CD4-positive, alpha-beta T cell treated with Interleukin-6 for 4 hours (primary cell): ENCODE results near the gene EFCC1.
"Not testable (repeated sequence)": the region's sequence is repeated elsewhere in the genome, so short reads cannot be mapped to it uniquely, and the experiment has no call there.

Experiments used
- DNase-seq: peaks from one replicate; pipeline ENCODE4 v3.0.0-alpha.2; 2020; ENCODE audit warnings: mixed read lengths

EFCC1 gene

DNA sequence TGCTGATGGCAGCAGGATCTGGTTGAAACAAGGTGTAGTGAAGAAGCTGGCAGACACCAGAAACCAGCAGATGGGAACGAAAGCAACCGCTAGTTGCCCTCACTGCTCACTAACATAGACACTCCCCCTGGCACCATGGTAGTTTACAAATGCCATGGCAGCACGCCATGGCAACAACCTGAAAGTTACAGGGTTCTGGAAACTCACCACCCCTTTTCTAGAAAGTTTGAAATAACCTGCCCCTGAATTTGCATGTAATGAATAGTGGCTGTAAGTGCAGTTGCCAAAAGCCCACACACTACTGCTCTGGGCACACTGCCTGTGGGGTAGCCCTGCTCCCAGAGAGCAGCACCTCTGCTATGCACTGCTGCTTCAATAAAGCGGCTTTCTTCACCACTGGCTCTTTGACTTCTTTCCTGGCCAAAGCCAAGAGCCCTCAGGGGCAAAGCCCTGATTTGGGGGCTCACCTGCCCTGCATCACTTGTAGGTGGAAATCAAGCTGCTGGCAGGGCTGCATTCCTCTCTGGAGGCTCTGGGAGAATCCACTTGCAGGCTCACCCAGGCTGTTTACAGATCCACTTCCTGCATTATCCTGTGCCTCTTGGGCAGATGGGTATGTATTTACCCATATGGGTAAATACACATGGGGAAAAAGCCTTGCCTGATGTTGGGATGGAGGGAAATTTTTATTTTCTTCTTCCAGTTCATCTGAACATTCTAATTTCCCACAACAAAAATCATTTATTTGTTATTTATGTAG lies 57.5 kb downstream of the EFCC1 start:
- DNase-seq: no peak

DNA sequence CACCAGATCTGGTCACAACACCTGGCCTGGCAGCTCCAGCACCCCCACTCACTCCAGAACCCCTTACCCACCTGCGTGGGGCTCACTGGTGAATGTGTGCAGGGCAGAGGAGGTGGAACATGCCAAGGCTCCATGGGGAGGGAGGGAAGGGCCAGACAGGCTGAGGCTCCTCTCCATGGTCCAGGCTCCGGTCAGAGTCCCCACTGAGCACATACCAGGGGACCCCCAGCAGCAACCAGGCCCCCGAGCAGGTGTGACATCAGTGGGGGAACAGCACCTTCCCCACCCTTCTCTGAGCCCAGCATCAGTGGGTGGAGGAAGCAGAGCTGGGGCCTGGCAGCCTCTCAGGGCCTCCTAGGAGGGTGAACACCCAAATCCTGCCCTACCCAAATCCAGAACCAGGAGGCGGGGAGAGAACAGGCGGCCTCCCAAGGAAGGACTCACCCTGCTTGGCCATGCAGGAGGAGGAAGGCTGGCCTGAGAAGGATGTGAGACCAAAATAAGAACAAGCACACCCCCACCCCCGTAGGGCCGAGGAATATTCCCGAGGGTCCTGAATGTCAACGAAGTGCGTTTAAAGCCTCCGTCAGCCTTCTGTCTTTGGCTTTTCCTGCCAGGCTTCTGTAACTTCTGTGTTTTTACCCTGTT lies 58.3 kb downstream of the EFCC1 start:
- no peak for DNase-seq

DNA sequence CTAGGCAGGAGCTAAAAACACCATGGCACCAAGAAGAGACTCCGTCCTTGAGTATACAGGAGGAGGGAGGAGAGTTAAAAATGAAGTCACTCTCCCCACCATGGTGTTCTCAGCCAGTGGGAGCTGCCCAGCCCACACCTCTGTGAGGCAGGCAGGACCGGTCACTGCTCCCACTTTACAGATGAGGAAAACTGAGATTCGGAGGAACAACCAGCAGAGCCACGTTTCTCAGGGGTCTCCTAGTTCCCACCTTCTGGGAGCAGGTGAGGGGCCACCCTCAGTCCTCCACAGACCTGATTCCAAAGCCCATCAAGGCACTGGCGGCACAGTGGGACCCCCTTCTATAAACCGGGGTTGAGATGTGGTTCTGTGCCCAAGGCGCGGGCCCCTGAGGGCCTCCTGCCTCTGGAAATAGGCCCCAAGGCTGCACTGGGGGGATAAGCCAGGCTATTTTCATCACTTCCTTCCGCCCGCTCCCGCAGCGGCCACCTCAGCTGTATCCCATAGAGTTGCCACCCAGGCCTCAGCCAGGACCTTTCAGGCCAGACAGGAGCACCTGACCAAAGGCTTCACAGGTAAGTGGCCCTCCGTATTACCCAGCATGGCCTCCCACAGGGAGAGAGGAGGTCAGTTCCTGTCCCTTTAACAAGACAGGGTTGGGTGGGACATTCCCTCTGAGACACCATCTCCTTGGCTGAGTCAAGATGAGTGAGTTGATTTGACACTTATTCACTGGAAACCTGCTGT lies 59.3 kb downstream of the EFCC1 start, which contains the start of gene GP9:
TSS of gene GP9 (plus strand) at position 504 of the 747 bp plus-strand sequence. CDS start 961 bp downstream, outside the sequence.
- no peak for DNase-seq

- DNase-seq: no peak
Observed at GRCh38 chr3:129061023-129061887, 60.2 kb downstream of the EFCC1 start.

DNA sequence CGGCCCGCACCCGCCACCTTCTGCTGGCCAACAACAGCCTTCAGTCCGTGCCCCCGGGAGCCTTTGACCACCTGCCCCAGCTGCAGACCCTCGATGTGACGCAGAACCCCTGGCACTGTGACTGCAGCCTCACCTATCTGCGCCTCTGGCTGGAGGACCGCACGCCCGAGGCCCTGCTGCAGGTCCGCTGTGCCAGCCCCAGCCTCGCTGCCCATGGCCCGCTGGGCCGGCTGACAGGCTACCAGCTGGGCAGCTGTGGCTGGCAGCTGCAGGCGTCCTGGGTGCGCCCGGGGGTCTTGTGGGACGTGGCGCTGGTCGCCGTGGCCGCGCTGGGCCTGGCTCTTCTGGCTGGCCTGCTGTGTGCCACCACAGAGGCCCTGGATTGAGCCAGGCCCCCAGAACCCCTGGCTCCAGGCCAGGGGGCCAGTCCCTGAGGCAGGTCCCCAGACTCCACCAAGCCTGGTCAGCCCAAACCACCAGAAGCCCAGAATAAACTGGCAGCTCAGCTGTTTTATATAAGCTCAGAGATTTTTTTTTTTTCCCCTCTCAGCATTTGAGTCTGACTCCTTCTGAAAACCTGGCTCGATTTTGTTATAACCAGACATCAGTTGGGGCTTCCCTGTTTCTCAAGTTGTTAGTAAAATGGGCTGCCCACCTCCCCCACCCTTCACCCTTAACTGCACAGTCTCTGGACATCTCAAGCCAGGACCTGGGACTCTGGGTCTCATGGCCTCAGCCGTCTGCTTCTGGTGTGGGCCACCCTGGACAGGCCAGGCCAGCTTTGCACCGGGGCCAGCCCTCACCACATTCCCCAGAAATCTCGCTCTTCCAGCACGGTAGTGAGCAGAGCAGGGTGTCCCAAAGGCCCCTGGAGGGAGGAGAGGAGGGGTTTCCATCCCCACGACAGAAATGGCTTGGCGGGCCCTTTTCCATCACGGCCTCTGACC lies 61.1 kb downstream of the EFCC1 start:
- DNase-seq: no peak

DNA sequence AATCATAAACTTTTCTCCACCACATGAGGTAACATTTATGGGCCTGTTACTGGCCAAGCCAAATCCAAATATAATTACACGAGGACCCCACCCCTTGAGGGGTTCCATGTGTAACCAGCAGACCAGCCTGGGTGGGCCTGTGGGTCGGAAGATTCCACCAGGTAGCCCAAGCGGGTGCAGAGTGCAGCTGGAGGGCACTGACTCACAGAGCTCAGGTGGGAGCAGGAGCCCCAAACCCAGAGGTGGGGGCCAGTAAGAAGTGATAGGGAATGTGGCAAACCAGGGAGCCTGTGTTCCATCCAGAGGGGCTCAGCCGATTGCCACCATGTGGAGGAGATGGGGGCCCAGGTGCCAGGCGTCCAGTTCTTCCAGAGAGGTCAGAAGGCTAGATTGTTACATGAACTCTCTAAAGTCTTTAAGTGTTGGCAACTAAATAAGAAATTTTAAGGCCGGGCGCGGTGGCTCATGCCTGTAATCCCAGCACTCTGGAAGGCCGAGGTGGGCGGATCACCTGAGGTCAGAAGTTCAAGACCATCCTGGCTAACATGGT lies 62.1 kb downstream of the EFCC1 start:
- DNase-seq: no peak

- DNase-seq: no peak
Observed at GRCh38 chr3:129063841-129064482, 62.9 kb downstream of the EFCC1 start.

GRCh38 chr3:129065016-129065719 lies 64.1 kb downstream of the EFCC1 start:
- DNase-seq: no peak

GRCh38 chr3:129065720-129066073 lies 64.6 kb downstream of the EFCC1 start:
- DNase-seq: no peak

DNA sequence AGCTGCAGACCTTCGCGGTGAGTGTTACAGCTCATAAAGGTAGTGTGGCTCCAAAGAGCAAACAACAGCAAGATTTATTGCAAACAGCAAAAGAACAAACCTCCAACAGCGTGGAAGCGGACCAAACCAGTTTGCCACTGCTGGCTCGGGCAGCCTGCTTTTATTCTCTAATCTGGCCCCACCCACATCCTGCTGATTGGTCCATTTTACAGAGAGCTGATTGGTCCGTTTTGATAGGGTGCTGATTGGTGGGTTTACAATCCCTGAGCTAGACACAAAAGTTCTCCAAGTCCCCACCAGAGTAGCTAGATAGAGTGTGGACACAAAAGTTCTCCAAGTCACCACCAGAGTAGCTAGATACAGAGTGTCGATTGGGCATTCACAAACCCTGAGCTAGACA lies 66.6 kb downstream of the EFCC1 start:
- not testable (repeated sequence) for DNase-seq

GRCh38 chr3:129068291-129068886 lies 67.3 kb downstream of the EFCC1 start:
- DNase-seq: peak; percentile 25

DNA sequence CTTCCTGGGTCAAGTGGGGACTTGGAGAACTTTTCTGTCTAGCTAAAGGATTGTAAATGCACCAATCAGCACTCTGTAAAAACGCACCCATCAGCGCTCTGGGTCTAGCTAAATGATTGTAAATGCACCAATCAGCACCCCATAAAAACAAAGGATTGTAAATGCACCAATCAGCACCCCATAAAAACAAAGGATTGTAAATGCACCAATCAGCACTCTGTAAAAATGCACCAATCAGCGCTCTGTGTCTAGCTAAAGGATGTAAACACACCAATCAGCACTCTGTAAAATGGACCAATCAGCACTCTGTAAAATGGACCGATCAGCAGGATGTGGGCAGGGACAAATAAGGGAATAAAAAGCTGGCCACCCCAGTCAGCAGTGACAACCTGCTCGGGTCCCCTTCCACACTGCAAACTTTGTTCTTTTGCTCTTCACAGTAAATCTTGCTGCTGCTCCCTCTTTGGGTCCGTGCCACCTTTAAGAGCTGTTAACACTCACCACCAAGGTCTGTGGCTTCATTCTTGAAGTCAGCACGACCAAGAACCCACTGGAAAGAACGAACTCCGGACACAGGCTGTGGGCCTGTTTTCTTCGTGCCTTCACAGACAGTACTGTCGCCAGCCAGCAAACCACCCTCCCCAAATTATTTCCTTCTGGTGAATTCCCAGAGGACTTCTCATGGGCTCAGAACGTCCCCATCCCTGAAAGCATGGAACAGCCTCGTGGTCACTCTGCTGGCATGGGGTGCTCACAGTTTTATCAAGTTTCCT lies 68.4 kb downstream of the EFCC1 start:
- DNase-seq: not testable (repeated sequence)

GRCh38 chr3:129070086-129070885 lies 69.2 kb downstream of the EFCC1 start:
- DNase-seq: no peak

GRCh38 chr3:129077222-129077621 lies 76.1 kb downstream of the EFCC1 start:
- DNase-seq: no peak

DNA sequence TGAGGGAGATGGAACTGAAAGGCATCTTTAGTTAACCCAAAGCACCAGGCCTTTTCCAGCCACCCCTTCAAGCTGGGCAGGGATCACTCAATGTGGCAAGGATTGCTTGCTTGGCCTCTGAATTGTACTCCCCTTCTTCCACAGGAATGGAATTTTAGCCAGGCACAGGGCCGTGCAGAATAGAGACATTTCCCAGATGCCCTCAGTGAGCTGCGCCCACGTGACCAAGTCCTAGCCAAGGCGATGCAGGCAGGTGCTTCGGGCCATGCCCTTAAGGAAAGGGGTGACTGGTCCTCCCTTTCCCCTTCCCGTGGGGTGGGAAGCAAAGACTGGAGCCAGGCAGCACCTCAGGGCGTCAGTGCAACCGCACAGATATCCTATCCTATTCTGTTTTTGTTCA lies 77.4 kb downstream of the EFCC1 start:
- DNase-seq: no peak

- no peak for DNase-seq
Observed at GRCh38 chr3:129081503-129081902, 80.4 kb downstream of the EFCC1 start.

DNA sequence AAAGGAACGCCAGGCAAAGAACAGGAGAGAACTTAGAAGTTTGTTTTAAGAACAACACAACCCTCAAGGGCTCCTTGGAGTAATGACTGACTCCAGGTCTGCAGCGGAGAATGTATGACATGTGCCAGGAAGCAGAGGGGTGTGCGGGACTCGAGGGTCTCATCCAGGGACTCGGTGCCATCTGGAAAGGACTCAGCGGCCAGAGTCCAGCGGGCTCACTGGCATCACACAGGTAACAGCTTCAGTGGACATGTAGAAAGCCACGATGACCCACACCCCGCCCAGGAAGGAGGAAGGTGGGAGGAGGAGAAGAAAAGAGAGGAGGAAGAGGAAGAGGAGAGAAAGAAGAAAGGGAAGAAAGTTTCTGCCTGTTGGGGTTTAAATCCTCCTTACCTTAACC lies 80.9 kb downstream of the EFCC1 start:
- DNase-seq: no peak

- DNase-seq: no peak
Observed at GRCh38 chr3:129084501-129084900, 83.4 kb downstream of the EFCC1 start.
